AG04449 (cell line): ENCODE measurements around the gene GBX2.

Experiments
- CTCF ChIA-PET: fragments of 350-600 bp; formaldehyde crosslinking; extraction: SDS; loops from one replicate; lab custom pipeline; 2021; ENCODE audit warnings: antibody characterized with exemption; lab: Yijun Ruan, JAX
- POLR2A ChIA-PET: fragments of 400-600, 350-600 bp; formaldehyde crosslinking; extraction: SDS; loops from one replicate; lab custom pipeline; 2020; ENCODE audit warnings: antibody characterized with exemption, inconsistent platforms; lab: Yijun Ruan, JAX
- DNase-seq: peaks from one replicate; pipeline ENCODE4 v3.0.0-alpha.2; 2010; ENCODE audit warnings: low read depth, low spot score
- H3K4me3 ChIP-seq: 2 replicates; pipeline ENCODE4 v1.5.1; 2011; ENCODE audit warnings: low read depth, mild to moderate bottlenecking, control low read depth, low read length
- CTCF ChIP-seq: IDR thresholded peaks from one replicate; pipeline ENCODE4 v1.5.1; 2011; ENCODE audit warnings: mild to moderate bottlenecking, moderate library complexity, low read length, control low read depth, inconsistent platforms; ENCODE audit not compliant: insufficient read depth; ENCODE audit errors: missing control alignments

Gene GBX2

GRCh38 chr2:236171680-236172254, 3.6 kb upstream of the GBX2 start:
- DNase-seq = no peak
- ChIA-PET CTCF (interaction anchor here (1.1 to 4.9 kb wide), 4 partner anchors 9 to 406 kb away, joined by 3 to 22 read pairs (median 6); no protein-coding TSS in a partner anchor), POLR2A (no interaction called here)
- no peak overlapping the region for H3K4me3 ChIP-seq
- no peak for TF ChIP-seq CTCF

- TF ChIP-seq CTCF = no peak
- no peak overlapping the region for H3K4me3 ChIP-seq
- CTCF ChIA-PET = interaction anchor here (1.1 to 4.9 kb wide), 4 partner anchors 9 to 405 kb away, joined by 3 to 22 read pairs (median 10); no protein-coding TSS in a partner anchor
- no peak for DNase-seq
- POLR2A ChIA-PET = no interaction called here
These were observed 3.0 kb upstream of the GBX2 start for GRCh38 chr2:236171181-236171679.

GRCh38 chr2:236170590-236171165, 2.5 kb upstream of the GBX2 start:
- ChIA-PET CTCF (interaction anchor here (1.1 to 4.9 kb wide), 4 partner anchors 10 to 404 kb away, joined by 3 to 22 read pairs (median 10); no protein-coding TSS in a partner anchor), POLR2A (no interaction called here)

GRCh38 chr2:236169741-236170589, 1.8 kb upstream of the GBX2 start:
- TF ChIP-seq CTCF = no peak
- H3K4me3 ChIP-seq = no peak overlapping the region
- ChIA-PET POLR2A (no interaction called here), CTCF (interaction anchor here (0.6 to 6.3 kb wide), 5 partner anchors 8 to 404 kb away, joined by 3 to 57 read pairs (median 11); no protein-coding TSS in a partner anchor)
- DNase-seq = no peak

More at GRCh38 chr2:236170590-236171165, 2.5 kb upstream of the GBX2 start:
- no peak for TF ChIP-seq CTCF
- no peak for DNase-seq
- H3K4me3 ChIP-seq = no peak overlapping the region

- POLR2A ChIA-PET = no interaction called here
- CTCF ChIA-PET = interaction anchor here (0.6 to 6.3 kb wide), 3 partner anchors 9 to 390 kb away, joined by 3 to 57 read pairs (median 22); no protein-coding TSS in a partner anchor
- no peak overlapping the region for H3K4me3 ChIP-seq
These were observed 1.1 kb upstream of the GBX2 start for GRCh38 chr2:236169151-236169721.

More at GRCh38 chr2:236169151-236169721, 1.1 kb upstream of the GBX2 start:
- no peak for TF ChIP-seq CTCF
- no peak for DNase-seq
